Effector memory CD8-positive, alpha-beta T cell (primary cell): ENCODE data around the gene NCEH1.

Source experiments
- ATAC-seq: fragments of 150-1000 bp; cut with Tn5 transposase; replicated peaks from 2 replicates; pipeline ENCODE4 v1.10.0; 2021; ENCODE audit warnings: mild to moderate bottlenecking, moderate library complexity
- DNase-seq, 3 experiments: peaks; one replicate each; pipeline ENCODE4 v3.0.0; 2021
- H3K27ac Mint-ChIP-seq, 2 donors: one replicate each; pipeline ENCODE4 v1.8.0; 2022; ENCODE audit warnings: mild to moderate bottlenecking in 2 of 2, mixed read lengths in 2 of 2, moderate library complexity in 2 of 2
- H3K27me3 Mint-ChIP-seq, 2 donors: one replicate each; pipeline ENCODE4 v1.8.0; 2022; ENCODE audit warnings: mixed read lengths in 2 of 2
- H3K36me3 Mint-ChIP-seq: one replicate; pipeline ENCODE4 v1.8.0; 2022; ENCODE audit warnings: mild to moderate bottlenecking, moderate library complexity, mixed read lengths; ENCODE audit not compliant: insufficient read depth
- H3K4me1 Mint-ChIP-seq, 2 donors: one replicate each; pipeline ENCODE4 v1.8.0; 2022; ENCODE audit warnings: low read depth in 2 of 2, mixed read lengths in 2 of 2
- H3K4me3 Mint-ChIP-seq, 2 donors: one replicate each; pipeline ENCODE4 v1.8.0; 2022; ENCODE audit warnings: mild to moderate bottlenecking in 2 of 2, mixed read lengths in 2 of 2, moderate library complexity in 2 of 2
- H3K9me3 Mint-ChIP-seq, 2 donors: one replicate each; pipeline ENCODE4 v1.8.0; 2022; ENCODE audit warnings: mixed read lengths in 2 of 2

The NCEH1 gene

GRCh38 chr3:172701751-172702150, 9.1 kb downstream of the NCEH1 start:
- ATAC-seq: no peak
- Mint-ChIP-seq H3K36me3 (no peaks in the 10 kb centered on the region), H3K4me1 (peaks cover 7 to 14% of the 10 kb centered on the region in 2 donors), H3K9me3 (no peaks in the 10 kb centered on the region), H3K27ac (no peak overlapping the region), H3K4me3 (no peak overlapping the region), H3K27me3 (no peaks in the 10 kb centered on the region)
- DNase-seq: no peak

GRCh38 chr3:172700936-172701455, 9.9 kb downstream of the NCEH1 start:
- DNase-seq (no peak), ATAC-seq (no peak)
- H3K4me3 Mint-ChIP-seq: no peak overlapping the region
- H3K27me3 Mint-ChIP-seq: no peaks in the 10 kb centered on the region
- peaks cover 7 to 12% of the 10 kb centered on the region in 2 donors for H3K4me1 Mint-ChIP-seq
- H3K9me3 Mint-ChIP-seq: no peaks in the 10 kb centered on the region
- H3K27ac Mint-ChIP-seq: no peak overlapping the region
- no peaks in the 10 kb centered on the region for H3K36me3 Mint-ChIP-seq

- H3K4me3 Mint-ChIP-seq: no peak overlapping the region
- ATAC-seq (no peak), DNase-seq (no peak)
- no peaks in the 10 kb centered on the region for H3K27me3 Mint-ChIP-seq
- peaks cover 7 to 12% of the 10 kb centered on the region in 2 donors for H3K4me1 Mint-ChIP-seq
- H3K9me3 Mint-ChIP-seq: no peaks in the 10 kb centered on the region
- no peak overlapping the region for H3K27ac Mint-ChIP-seq
- no peaks in the 10 kb centered on the region for H3K36me3 Mint-ChIP-seq
Observed at GRCh38 chr3:172700256-172700655, 10.6 kb downstream of the NCEH1 start.

- DNase-seq (no peak), ATAC-seq (no peak)
- Mint-ChIP-seq H3K4me3 (no peak overlapping the region), H3K27me3 (no peaks in the 10 kb centered on the region), H3K9me3 (no peaks in the 10 kb centered on the region), H3K4me1 (peaks cover 7 to 17% of the 10 kb centered on the region in 2 donors), H3K36me3 (no peaks in the 10 kb centered on the region), H3K27ac (peak overlapping the region in 1 of 2 donors; percentile 11)
Observed at GRCh38 chr3:172699031-172699430, 11.8 kb downstream of the NCEH1 start.

GRCh38 chr3:172698631-172699030, 12.2 kb downstream of the NCEH1 start:
- peak overlapping the region in 1 of 2 donors; percentile 11 for H3K27ac Mint-ChIP-seq
- ATAC-seq (no peak), DNase-seq (no peak)
- no peaks in the 10 kb centered on the region for H3K36me3 Mint-ChIP-seq
- no peak overlapping the region for H3K4me3 Mint-ChIP-seq
- H3K27me3 Mint-ChIP-seq: no peaks in the 10 kb centered on the region
- H3K4me1 Mint-ChIP-seq: peaks cover 7 to 17% of the 10 kb centered on the region in 2 donors
- H3K9me3 Mint-ChIP-seq: no peaks in the 10 kb centered on the region

GRCh38 chr3:172697558-172697957, 13.3 kb downstream of the NCEH1 start:
- no peak for ATAC-seq
- no peak overlapping the region for H3K4me3 Mint-ChIP-seq
- peaks cover 13 to 24% of the 10 kb centered on the region in 2 donors for H3K4me1 Mint-ChIP-seq

GRCh38 chr3:172696357-172696756, 14.5 kb downstream of the NCEH1 start:
- H3K36me3 Mint-ChIP-seq: no peaks in the 10 kb centered on the region
- H3K27ac Mint-ChIP-seq: no peak overlapping the region
- no peak for ATAC-seq
- H3K9me3 Mint-ChIP-seq: no peaks in the 10 kb centered on the region
- DNase-seq: no peak
- H3K27me3 Mint-ChIP-seq: no peaks in the 10 kb centered on the region
- peaks cover 10 to 26% of the 10 kb centered on the region in 2 donors for H3K4me1 Mint-ChIP-seq
- no peak overlapping the region for H3K4me3 Mint-ChIP-seq

More at GRCh38 chr3:172697558-172697957, 13.3 kb downstream of the NCEH1 start:
- no peaks in the 10 kb centered on the region for H3K27me3 Mint-ChIP-seq
- H3K27ac Mint-ChIP-seq: no peak overlapping the region
- no peaks in the 10 kb centered on the region for H3K9me3 Mint-ChIP-seq
- H3K36me3 Mint-ChIP-seq: no peaks in the 10 kb centered on the region
- no peak for DNase-seq

GRCh38 chr3:172694573-172695246, 16.2 kb downstream of the NCEH1 start:
- H3K4me3 Mint-ChIP-seq: no peak overlapping the region
- H3K36me3 Mint-ChIP-seq: no peaks in the 10 kb centered on the region
- ATAC-seq (no peak), DNase-seq (no peak)
- no peaks in the 10 kb centered on the region for H3K9me3 Mint-ChIP-seq
- peaks cover 6 to 26% of the 10 kb centered on the region in 2 donors for H3K4me1 Mint-ChIP-seq
- H3K27ac Mint-ChIP-seq: peak overlapping the region in 1 of 2 donors; percentile 82
- H3K27me3 Mint-ChIP-seq: no peaks in the 10 kb centered on the region

GRCh38 chr3:172692751-172693338, 18.0 kb downstream of the NCEH1 start:
- H3K4me1 Mint-ChIP-seq: peaks cover 6 to 19% of the 10 kb centered on the region in 2 donors
- no peak for ATAC-seq
- H3K27me3 Mint-ChIP-seq: no peaks in the 10 kb centered on the region
- H3K4me3 Mint-ChIP-seq: no peak overlapping the region
- H3K9me3 Mint-ChIP-seq: no peaks in the 10 kb centered on the region
- H3K36me3 Mint-ChIP-seq: no peaks in the 10 kb centered on the region
- no peak for DNase-seq
- H3K27ac Mint-ChIP-seq: peak overlapping the region in 1 of 2 donors; percentile 85

GRCh38 chr3:172690936-172691335, 19.9 kb downstream of the NCEH1 start:
- Mint-ChIP-seq H3K27ac (no peak overlapping the region), H3K4me3 (no peak overlapping the region), H3K4me1 (peaks cover 9 to 19% of the 10 kb centered on the region in 2 donors), H3K9me3 (no peaks in the 10 kb centered on the region), H3K36me3 (no peaks in the 10 kb centered on the region), H3K27me3 (no peaks in the 10 kb centered on the region)
- DNase-seq (no peak), ATAC-seq (no peak)

- Mint-ChIP-seq H3K4me1 (peaks cover 9 to 13% of the 10 kb centered on the region in 2 donors), H3K27ac (no peak overlapping the region), H3K4me3 (no peak overlapping the region), H3K9me3 (no peaks in the 10 kb centered on the region), H3K27me3 (no peaks in the 10 kb centered on the region), H3K36me3 (no peaks in the 10 kb centered on the region)
- no peak for DNase-seq
- ATAC-seq: no peak
Observed at GRCh38 chr3:172688588-172688987, 22.3 kb downstream of the NCEH1 start.

- Mint-ChIP-seq H3K4me3 (no peak overlapping the region), H3K4me1 (peaks cover 3 to 6% of the 10 kb centered on the region in 2 donors), H3K9me3 (no peaks in the 10 kb centered on the region), H3K36me3 (no peaks in the 10 kb centered on the region), H3K27ac (peak overlapping the region in 1 of 2 donors; percentile 29), H3K27me3 (no peaks in the 10 kb centered on the region)
- ATAC-seq (no peak), DNase-seq (no peak)
Observed at GRCh38 chr3:172687501-172687900, 23.4 kb downstream of the NCEH1 start.

GRCh38 chr3:172685331-172686214, 25.3 kb downstream of the NCEH1 start:
- H3K4me1 Mint-ChIP-seq: peaks cover 3% of the 10 kb centered on the region in 2 donors
- H3K4me3 Mint-ChIP-seq: no peak overlapping the region

More at GRCh38 chr3:172685331-172686214, 25.3 kb downstream of the NCEH1 start:
- Mint-ChIP-seq H3K36me3 (no peaks in the 10 kb centered on the region), H3K27me3 (no peaks in the 10 kb centered on the region), H3K9me3 (no peaks in the 10 kb centered on the region), H3K27ac (no peak overlapping the region)
- ATAC-seq: no peak
- no peak for DNase-seq
